Left ventricle myocardium inferior (tissue), 1 donor: ENCODE data around the gene CD244. TPM values are rescaled to one million over a fixed set of nuclear protein-coding genes. Genes with fewer than 3 reads are reported as not detected.
"Not testable (repeated sequence)": the region's sequence is repeated elsewhere in the genome, so short reads cannot be mapped to it uniquely, and the experiment has no call there.

Experiments
- DNase-seq: peaks from one replicate; pipeline ENCODE4 v3.0.0-alpha.2; 2020
- H3K27ac ChIP-seq: fragments of 200-600 bp; replicated peaks from 2 replicates; pipeline ENCODE4 v1.8.0; 2021
- H3K27me3 ChIP-seq: fragments of 200-600 bp; 2 replicates; pipeline ENCODE4 v1.8.0; 2021; ENCODE audit warnings: low read depth
- H3K36me3 ChIP-seq: fragments of 200-600 bp; 2 replicates; pipeline ENCODE4 v1.8.0; 2021
- H3K4me1 ChIP-seq: fragments of 200-600 bp; 2 replicates; pipeline ENCODE4 v1.8.0; 2021
- H3K4me3 ChIP-seq: fragments of 200-600 bp; 2 replicates; pipeline ENCODE4 v1.8.0; 2021; ENCODE audit warnings: mild to moderate bottlenecking, moderate library complexity
- H3K9me3 ChIP-seq: fragments of 200-600 bp; replicated peaks from 2 replicates; pipeline ENCODE4 v1.8.0; 2021
- intact Hi-C: fragments of 100-400 bp; cut with micrococcal nuclease; formaldehyde crosslinking; loops from one replicate; pipeline ENCODE4 v1.11.0; 2022
- total RNA-seq: library from RNA; stranded (reverse); fragmentation: NEBNext Ultra II Directional; extraction: Animal tissue kit (Norgen Biotek cat#: 25700); gene quantifications from one replicate; pipeline ENCODE4 v1.2.1, GENCODE V29; 2021
- TF ChIP-seq, protein P1 (sequence below): fragments of 200-600 bp; IDR thresholded peaks from 2 replicates; pipeline ENCODE4 v1.8.0; 2021; ENCODE audit warnings: antibody characterized with exemption, mild to moderate bottlenecking, borderline replicate concordance
- donor health status: DM: no; HTN: yes; CAD: no; lungs with severe emphysema.

Gene CD244
- total RNA-seq, 1 donor from 2014 or later = 0.14 TPM

- no peaks in the 10 kb centered on the region for H3K9me3 ChIP-seq
Observed at GRCh38 chr1:160874935-160875334, 12.2 kb upstream of the CD244 start.

DNA sequence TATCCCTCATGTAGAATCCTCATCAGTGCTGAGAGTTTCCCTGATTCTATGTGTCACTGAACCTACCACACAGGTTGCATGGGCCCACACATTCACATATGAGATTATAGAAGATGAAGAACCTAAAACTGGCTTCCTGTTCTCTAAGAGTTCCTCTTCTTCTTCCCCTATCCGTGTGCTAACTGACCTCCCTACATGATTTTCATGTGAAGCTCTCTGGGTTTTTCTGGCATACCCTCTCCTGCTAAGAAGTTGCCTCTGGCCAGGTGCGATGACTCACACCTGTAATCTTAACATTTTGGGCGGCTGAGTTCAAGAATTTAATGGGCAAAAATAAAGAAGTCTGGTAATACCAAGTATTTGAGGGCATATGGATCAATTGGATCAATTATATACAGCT, 5.5 kb upstream of the CD244 start:
- no peaks in the 10 kb centered on the region for H3K27me3 ChIP-seq
- no peak for DNase-seq
- no peaks in the 10 kb centered on the region for H3K9me3 ChIP-seq
- no peaks in the 10 kb centered on the region for H3K36me3 ChIP-seq
- no peaks in the 10 kb centered on the region for H3K4me1 ChIP-seq
- H3K4me3 ChIP-seq = no peak overlapping the region
- no peak overlapping the region for H3K27ac ChIP-seq
- intact Hi-C loops = no loop called here
- TF ChIP-seq, protein P1, sequence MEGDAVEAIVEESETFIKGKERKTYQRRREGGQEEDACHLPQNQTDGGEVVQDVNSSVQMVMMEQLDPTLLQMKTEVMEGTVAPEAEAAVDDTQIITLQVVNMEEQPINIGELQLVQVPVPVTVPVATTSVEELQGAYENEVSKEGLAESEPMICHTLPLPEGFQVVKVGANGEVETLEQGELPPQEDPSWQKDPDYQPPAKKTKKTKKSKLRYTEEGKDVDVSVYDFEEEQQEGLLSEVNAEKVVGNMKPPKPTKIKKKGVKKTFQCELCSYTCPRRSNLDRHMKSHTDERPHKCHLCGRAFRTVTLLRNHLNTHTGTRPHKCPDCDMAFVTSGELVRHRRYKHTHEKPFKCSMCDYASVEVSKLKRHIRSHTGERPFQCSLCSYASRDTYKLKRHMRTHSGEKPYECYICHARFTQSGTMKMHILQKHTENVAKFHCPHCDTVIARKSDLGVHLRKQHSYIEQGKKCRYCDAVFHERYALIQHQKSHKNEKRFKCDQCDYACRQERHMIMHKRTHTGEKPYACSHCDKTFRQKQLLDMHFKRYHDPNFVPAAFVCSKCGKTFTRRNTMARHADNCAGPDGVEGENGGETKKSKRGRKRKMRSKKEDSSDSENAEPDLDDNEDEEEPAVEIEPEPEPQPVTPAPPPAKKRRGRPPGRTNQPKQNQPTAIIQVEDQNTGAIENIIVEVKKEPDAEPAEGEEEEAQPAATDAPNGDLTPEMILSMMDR = no peak

More at GRCh38 chr1:160874935-160875334, 12.2 kb upstream of the CD244 start:
- intact Hi-C loops = no loop called here
- Histone ChIP-seq H3K36me3 (no peaks in the 10 kb centered on the region), H3K27me3 (no peaks in the 10 kb centered on the region), H3K4me1 (no peaks in the 10 kb centered on the region), H3K27ac (no peak overlapping the region), H3K4me3 (no peak overlapping the region)
- TF ChIP-seq, protein P1 = no peak
- no peak for DNase-seq

DNA sequence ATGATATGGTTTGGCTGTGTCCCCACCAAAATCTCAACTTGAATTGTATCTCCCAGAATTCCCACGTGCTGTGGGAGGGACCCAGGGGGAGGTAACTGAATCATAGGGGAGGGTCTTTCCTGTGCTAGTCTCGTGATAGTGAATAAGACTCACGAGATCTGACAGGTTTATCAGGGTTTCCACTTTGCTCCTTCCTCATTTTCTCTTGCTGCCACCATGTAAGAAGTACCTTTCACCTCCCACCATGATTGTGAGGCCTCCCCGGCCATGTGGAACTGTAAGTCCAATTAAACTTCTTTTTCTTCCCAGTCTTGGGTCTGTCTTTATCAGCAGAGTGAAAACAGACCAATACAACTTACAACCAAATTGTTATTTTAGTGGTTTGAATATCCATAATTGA, 5.0 kb upstream of the CD244 start:
- intact Hi-C loops, H3K9me3 ChIP-seq, H3K27ac ChIP-seq, H3K36me3 ChIP-seq, DNase-seq, H3K4me1 ChIP-seq, H3K27me3 ChIP-seq, H3K4me3 ChIP-seq: not testable (repeated sequence)

GRCh38 chr1:160866695-160867260, 4.1 kb upstream of the CD244 start:
- Histone ChIP-seq H3K36me3 (no peaks in the 10 kb centered on the region), H3K27ac (no peak overlapping the region), H3K9me3 (no peaks in the 10 kb centered on the region), H3K4me1 (no peaks in the 10 kb centered on the region), H3K4me3 (no peak overlapping the region), H3K27me3 (peaks cover 10% of the 10 kb centered on the region)
- DNase-seq = no peak
- TF ChIP-seq, protein P1 = no peak
- intact Hi-C loops = no loop called here

DNA sequence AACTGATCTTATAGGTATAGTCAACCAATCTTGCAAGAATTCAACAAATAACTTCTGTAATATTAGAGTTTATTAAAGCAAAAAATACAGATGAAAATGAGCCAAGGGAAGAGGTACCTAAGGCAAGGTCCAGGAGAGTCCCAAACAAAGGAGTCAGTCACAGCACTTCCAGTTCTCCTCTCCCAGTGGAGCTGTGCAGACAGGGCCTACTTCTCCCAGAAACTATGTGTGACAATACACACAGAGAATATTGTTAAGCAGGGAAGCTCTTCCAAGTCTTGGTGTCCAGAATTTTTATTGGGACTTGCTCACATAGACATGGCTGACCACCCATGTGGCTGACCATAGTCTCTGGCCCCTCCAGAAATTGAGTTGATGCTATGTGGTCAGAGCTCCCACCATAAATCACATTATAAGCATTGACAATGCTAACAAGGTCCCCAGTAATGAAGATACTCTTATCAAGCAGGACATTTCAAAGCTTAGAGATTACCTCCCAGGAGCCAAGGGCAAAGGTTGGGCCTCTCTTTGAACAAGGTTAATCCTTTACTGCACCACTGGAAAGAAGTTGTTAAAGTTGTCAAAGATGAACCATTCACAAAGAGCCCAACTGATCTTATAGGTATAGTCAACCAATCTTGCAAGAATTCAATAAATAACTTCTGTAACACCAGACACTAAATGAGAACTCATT, 3.5 kb upstream of the CD244 start:
- no peak overlapping the region for H3K27ac ChIP-seq
- no peaks in the 10 kb centered on the region for H3K9me3 ChIP-seq
- intact Hi-C loops = no loop called here
- no peak for DNase-seq
- TF ChIP-seq, protein P1 = no peak
- H3K4me3 ChIP-seq = no peak overlapping the region
- H3K36me3 ChIP-seq = no peaks in the 10 kb centered on the region
- no peaks in the 10 kb centered on the region for H3K4me1 ChIP-seq
- peaks cover 16% of the 10 kb centered on the region for H3K27me3 ChIP-seq

DNA sequence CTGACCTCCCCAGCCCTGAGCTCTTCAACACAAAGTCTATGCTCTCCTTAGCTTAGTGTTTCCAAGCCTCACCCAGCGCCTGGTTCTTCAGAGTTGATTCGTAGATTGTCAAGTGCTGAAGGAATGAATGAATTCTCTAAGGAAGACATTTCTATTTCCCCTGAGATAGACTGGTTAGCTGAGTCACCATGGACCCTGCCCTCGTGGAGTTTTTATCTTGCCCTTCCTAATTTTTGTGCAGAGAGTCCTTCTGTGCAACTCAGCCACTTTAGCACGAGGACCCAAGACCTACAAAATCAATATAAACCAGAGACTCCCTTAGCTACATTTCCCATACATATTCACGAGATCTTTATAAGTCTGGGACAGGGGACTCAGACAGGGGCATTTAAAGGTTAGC, 2.6 kb upstream of the CD244 start:
- Histone ChIP-seq H3K4me3 (no peak overlapping the region), H3K27ac (no peak overlapping the region), H3K27me3 (peaks cover 23% of the 10 kb centered on the region), H3K36me3 (no peaks in the 10 kb centered on the region), H3K9me3 (no peaks in the 10 kb centered on the region), H3K4me1 (no peaks in the 10 kb centered on the region)
- intact Hi-C loops = no loop called here
- DNase-seq = no peak
- TF ChIP-seq, protein P1 = no peak
